HG03342 (cell line): ENCODE data around the gene TMEFF1.

ENCODE experiments used
- ATAC-seq: cut with Tn5 transposase; IDR thresholded peaks from one replicate; pipeline ENCODE4 v1.9.1; 2021; ENCODE audit warnings: mild to moderate bottlenecking, moderate library complexity; ENCODE audit not compliant: unreplicated experiment

The TMEFF1 gene

GRCh38 chr9:100445903-100446549 lies 26.9 kb upstream of the TMEFF1 start:
- ATAC-seq = no peak

- ATAC-seq = no peak
Measured at GRCh38 chr9:100447041-100447440, 25.9 kb upstream of the TMEFF1 start.

GRCh38 chr9:100448266-100448665 lies 24.7 kb upstream of the TMEFF1 start:
- ATAC-seq = no peak

GRCh38 chr9:100449420-100449819 lies 23.5 kb upstream of the TMEFF1 start:
- ATAC-seq = no peak

- no peak for ATAC-seq
Measured at GRCh38 chr9:100452894-100453293, 20.1 kb upstream of the TMEFF1 start.

- no peak for ATAC-seq
Measured at GRCh38 chr9:100455470-100455869, 17.5 kb upstream of the TMEFF1 start.

GRCh38 chr9:100457517-100457916 lies 15.4 kb upstream of the TMEFF1 start:
- no peak for ATAC-seq

- no peak for ATAC-seq
Measured at GRCh38 chr9:100459963-100460362, 13.0 kb upstream of the TMEFF1 start.

GRCh38 chr9:100465274-100465673 lies 7.7 kb upstream of the TMEFF1 start:
- ATAC-seq = no peak

GRCh38 chr9:100465761-100466160 lies 7.2 kb upstream of the TMEFF1 start:
- ATAC-seq = no peak

GRCh38 chr9:100466171-100466828 lies 6.6 kb upstream of the TMEFF1 start:
- peak; percentile 20 for ATAC-seq

GRCh38 chr9:100466829-100467221 lies 6.1 kb upstream of the TMEFF1 start:
- ATAC-seq = peak; percentile 76

GRCh38 chr9:100468041-100468440 lies 4.9 kb upstream of the TMEFF1 start:
- ATAC-seq = no peak

GRCh38 chr9:100472268-100472667 lies 681 bp upstream of the TMEFF1 start:
- ATAC-seq = no peak

- ATAC-seq = peak; percentile 66
Measured at GRCh38 chr9:100473276-100474081, 530 bp downstream of the TMEFF1 start.

- ATAC-seq = no peak
Measured at GRCh38 chr9:100474082-100474923, 1.4 kb downstream of the TMEFF1 start.

- no peak for ATAC-seq
Measured at GRCh38 chr9:100474924-100475276, 2.0 kb downstream of the TMEFF1 start.

GRCh38 chr9:100477241-100477640 lies 4.3 kb downstream of the TMEFF1 start:
- no peak for ATAC-seq

- ATAC-seq = no peak
Measured at GRCh38 chr9:100478192-100478591, 5.2 kb downstream of the TMEFF1 start.

- no peak for ATAC-seq
Measured at GRCh38 chr9:100479820-100480219, 6.9 kb downstream of the TMEFF1 start.

GRCh38 chr9:100485196-100485595 lies 12.2 kb downstream of the TMEFF1 start:
- ATAC-seq = no peak
